NOMO-1 treated with dmso at 0.1 percent for 144 hours (cell line): ENCODE results near the gene RLN3.
"Not testable (repeated sequence)": the region's sequence is repeated elsewhere in the genome, so short reads cannot be mapped to it uniquely, and the experiment has no call there.

ENCODE experiments used
- DNase-seq: peaks from one replicate; lab custom pipeline; 2025; ENCODE audit not compliant: unreplicated experiment; lab: John Stamatoyannopoulos, UW

RLN3 gene

DNA sequence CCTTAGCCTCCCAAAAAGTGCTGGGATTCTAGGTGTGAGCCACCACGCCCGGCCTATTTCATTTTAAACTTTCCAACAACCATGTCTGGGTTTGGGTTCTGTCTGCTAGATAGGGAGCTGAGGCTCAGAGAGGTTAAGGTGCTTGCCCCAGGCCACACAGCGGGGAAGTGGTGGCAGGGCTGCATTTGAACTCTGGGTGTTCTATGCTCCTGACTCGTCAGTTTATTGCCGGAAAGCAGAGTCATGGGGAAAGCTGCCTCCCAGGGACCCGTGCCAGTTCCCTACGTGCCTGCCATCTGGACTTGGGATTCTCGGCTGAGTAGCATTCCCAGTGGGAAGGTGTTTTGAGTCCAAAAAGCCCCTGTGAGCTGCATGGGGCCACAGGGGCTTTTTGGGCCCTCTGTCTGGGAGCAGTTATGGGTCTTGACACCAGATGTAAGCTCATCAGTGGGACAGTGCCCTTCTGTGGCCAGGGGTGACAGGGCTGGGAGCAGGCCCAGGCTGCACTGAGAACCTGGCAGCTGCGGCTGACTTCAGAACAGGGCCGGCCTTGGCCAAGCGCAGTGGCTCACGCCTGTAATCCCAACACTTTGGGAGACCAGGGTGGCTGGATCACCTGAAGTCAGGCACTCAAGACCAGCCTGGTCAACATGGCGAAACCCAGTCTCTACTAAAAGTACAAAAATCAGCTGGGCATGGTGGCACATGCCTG is 32.8 kb upstream of the RLN3 start:
- no peak for DNase-seq

DNA sequence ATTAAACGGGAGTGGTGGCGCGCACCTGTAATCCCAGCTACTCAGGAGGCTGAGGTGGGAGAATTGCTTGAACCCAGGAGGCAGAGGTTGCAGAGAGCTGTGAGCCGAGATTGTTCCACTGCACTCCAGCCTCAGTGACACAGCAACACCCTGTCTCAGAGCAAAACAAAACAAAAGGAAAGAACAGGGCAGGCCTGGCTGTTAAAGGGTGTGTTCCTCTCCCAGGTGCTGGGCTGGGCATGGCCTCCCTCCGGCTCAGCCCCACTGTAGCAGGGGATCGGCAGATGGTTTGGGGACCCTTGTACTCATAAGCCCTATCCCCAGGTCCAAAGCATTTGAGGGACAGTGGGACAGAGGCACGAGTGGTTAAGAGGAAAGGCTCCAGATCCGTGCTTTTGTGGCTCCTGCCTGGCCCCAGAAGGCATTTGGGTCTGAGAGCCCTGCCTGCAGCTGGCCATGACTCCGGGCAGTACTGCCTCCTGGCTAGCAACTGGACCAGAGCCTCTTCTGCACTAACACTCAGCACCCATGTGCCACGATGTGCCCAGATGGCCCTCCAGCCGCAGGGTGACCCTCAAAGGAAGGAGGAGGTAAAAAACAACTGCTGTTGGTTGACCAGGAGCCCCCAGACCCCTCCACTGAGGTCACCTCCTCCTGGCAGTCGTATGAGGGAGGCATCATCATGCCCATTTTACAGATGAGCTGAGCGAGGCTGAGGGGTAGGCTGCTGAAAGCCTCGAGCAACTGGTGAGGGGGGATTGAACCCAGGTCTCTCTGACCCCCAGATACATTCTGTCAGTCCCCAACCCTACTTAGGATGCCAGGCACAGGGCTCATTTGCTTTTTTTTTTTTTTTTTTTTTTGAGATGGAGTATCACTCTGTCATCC is 31.8 kb upstream of the RLN3 start:
- no peak for DNase-seq

DNA sequence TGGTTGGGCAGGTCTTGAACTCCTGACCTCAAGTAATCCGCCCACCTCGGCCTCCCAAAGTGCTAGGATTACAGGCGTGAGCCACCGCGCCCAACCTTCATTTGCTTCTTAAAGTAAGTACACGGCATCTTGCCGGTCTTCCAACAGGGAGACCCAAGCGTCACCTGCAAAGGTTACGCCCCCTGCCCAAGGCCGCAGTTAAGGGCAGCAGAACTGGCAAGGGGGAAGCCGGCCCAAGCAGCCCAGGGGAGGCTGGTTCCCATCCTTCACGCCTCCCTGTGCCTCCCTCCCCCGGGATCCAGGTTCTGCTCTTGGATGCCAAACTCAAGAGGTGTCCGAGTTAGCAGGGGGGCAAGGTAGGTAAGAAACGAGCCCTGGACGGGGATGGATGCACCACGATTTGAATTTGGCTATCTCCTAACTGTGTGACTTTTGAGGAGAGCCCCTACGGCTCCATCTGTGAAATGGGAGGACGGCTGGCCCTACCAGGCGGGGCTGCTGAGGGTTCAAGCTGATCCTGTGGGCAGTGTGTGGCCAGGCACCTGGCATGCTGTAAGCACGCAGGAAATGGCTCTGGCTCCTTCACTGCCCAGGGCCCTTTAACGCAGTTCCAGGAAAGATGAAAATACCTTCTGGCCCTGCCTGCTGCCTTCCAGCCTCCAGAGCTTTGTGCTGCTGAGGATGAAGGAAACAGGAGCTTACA is 30.9 kb upstream of the RLN3 start:
- DNase-seq = no peak

DNA sequence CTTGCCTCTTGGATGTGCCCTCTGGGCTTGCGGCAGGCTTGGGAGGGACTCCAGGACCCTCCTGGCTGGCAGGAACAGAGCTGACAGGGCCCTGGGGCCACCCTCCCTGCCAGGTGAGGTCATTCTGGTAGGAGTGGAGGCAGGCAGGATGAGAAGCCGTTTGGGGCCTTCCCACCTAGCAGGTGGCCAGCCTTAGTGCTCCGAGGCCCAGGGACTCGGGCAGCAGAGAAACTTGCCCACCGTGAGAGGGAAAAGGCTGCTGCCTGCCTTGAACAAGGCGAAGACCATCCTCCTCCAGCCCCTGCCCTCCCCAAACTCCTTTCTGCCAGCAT is 30.4 kb upstream of the RLN3 start:
- DNase-seq = no peak

DNA sequence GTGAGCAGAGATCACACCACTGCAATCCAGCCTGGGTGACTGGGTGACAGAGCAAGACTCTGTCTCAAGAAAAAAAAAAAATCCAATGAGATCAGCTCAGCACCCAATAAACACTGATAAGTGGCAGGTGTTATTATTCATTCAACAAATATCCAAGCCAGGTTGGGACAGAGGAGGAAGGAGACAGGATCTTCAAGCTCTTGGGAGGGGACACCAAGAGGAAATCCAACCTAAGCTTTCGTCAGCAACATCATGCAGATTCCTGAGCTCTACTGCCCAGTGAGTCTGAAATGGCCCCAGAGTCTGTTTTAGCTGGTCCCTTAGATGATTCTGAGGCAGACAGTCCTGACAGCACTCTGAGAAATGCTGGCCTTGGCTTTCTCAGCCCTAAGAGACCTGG is 29.5 kb upstream of the RLN3 start:
- no peak for DNase-seq

DNA sequence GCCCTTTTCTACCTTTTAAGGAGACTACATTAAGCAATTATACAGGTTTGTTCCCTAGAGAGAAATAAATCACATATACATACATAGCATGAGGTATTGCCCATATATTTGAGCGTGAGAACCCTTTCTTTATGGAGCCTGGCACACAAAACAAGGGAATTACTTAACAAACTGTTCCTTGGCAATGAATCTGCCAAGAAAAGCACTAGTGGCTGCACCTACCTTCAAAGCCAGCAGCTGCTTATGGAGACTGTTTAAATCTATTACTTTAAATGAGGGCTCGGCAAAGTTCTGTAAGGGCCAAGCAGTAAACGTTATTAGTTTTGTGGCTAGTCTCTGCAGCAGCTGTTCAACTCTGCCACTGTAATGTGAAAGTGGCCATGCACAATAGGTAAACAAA is 28.9 kb upstream of the RLN3 start:
- DNase-seq = no peak

DNA sequence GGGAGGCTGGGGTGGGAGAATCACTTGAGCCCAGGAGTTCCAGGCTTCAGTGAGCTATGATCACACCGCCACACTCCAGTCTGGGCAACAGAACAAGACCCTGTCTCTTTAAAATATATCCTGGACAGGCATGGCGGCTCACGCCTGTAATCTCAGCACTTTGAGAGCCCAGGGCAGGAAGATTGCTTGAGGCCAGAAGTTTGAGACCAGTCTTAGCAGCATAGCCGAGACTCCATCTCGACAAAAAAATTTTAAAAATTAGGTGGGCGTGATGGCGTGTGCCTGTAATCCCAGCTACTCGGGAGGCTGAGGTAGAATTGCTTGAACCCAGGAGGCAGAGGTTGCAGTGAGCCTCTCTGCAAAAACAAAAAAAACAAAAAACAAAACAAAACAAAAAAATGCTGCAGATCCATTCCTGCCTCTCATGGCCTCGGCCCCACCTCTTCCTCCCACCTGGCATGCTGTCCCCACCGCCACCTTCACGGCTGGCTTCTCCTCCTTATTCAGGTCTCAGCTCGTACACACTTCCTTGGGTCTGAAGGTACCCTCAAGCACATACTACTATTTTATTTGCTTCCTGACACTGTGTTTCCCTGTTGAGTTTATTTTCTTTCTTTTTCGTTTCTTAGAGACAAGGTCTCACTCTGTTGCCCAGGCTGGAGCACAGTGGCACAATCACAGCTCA is 27.1 kb upstream of the RLN3 start:
- no peak for DNase-seq

DNA sequence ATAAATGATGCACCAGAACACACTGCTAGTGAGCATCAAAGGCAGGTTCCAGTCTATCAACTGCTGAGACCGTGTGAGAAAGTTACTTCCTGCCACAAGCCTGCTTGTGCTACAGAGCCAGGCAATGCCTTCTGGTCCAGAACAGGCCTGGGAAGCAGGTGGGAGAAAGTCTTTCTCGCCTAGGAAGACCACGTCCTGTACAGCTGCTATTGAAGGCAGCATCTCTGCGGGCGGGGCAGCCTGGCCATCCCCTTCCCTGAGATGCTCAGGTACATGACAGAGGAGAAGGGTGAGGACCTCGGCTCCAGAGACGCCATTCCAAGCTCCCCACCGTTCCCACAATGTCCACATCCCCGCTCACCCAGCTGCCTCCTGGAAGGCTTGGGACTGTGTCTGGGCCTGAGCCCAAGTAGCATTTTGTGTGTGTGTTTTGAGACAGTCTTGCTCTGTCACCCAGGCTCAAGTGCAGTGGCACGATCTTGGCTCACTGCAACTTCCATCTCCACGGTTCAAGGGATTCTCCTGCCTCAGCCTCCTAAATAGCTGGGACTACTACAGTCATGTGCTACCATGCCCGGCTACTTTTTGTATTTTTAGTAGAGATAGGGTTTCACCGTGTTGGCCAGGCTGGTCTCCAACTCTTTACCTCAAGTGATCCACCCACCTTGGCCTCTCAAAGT is 25.2 kb upstream of the RLN3 start:
- DNase-seq = no peak

DNA sequence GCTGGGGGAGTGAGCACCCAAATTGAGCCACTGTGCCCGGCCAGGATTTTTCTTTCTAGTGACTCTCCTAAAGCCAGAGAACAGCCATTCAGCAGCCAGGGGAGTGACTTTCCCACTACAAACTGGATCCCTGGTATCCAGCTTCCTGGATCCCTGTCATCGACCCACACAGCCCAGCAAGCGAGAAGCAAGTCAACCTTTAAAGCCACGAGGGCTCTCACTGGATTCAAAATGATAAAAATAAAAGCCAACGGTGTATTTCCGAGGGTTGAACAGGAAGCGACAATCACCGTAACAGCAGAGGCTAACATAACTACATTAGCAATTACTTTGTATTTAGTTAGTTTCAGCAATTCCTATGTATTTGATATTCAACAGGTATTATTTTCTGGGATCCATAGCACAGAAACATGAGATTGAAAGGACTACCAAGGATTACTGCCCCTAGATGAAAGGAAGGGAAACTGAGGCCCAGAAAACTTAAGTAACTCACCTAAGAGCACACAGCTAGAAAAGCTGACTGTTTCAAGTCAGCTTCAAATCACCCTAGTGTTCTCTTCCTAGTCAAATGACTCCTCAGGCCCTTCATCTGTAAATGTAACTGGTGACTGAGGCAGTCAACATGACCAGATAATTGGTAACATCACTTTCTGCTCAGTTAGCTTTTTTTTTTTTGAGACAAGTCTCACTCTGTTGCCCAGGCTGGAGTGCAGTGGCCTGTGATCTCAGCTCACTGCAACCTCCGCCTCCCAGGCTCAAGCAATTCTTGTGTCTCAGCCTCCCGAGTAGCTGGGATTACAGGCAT is 24.5 kb upstream of the RLN3 start:
- no peak for DNase-seq

DNA sequence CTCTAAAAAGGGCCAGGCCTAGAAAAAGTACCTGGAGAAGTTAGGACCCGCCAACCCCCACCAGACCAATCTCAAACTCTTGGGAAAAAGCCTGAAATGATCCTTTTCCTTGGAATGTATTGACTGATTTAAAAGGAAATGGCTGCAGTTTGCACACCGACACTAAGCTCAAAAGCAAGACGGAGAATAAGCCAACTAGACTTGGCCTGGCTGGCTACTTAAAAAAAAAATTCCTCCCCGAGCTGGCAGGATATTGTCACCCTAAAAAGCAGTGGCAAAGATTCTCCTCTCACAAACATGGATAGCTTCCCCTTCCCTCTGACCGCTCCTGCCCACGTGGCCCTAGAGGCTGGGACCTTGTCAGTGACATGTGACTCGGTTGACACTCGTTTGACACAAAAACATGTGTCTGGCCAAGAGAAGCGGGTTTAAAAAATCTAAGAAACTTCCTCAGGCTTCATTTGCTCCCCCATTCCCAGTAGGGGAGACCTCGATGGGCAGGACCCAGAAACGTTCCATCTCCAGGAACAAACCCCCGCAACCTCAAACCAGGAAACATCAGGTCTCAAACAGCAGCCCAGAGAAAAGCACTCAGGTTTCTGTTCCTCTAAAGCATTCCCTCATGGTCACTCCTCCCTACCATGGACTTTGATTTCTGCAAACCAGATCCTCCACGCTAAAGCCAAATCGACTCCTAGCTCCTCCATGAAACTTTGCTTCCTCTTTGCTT is 23.2 kb upstream of the RLN3 start:
- peak; percentile 70 for DNase-seq

DNA sequence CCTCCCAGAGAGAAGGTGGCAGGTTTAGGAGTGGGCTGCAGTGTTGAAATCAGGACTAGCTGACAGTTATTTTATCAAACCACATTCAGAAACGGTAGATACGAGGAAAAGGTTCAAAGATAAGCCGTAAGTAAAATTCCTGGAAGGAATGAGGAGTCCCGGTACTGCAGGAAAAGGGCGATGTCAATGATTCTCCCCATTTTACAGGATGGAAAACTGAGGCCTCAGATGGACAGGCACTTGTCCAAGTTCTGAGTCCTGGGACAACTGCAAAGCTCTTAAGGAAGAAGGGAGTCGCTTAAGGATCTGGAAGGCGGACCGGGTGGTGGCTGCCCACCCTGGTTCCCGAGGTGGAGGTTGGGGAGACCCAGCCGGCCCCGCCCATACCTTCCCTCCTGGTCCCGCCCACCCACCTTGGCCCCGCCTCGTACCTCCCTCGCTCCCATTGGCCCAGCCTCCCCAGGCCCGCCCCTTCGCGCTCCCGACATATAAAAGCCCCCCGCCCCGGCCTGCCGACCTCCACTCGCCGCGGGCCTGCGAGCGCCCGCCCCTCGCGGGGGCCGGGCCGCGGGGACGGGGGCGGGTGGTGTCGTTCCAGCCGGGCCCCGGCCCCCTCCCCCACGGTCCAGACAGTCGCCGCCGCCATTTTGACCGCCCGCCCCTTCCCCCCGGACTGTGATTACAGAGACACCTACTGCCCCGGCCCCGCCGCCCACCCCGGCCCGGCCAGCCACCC is 22.4 kb upstream of the RLN3 start:
- DNase-seq = peak; percentile 63

DNA sequence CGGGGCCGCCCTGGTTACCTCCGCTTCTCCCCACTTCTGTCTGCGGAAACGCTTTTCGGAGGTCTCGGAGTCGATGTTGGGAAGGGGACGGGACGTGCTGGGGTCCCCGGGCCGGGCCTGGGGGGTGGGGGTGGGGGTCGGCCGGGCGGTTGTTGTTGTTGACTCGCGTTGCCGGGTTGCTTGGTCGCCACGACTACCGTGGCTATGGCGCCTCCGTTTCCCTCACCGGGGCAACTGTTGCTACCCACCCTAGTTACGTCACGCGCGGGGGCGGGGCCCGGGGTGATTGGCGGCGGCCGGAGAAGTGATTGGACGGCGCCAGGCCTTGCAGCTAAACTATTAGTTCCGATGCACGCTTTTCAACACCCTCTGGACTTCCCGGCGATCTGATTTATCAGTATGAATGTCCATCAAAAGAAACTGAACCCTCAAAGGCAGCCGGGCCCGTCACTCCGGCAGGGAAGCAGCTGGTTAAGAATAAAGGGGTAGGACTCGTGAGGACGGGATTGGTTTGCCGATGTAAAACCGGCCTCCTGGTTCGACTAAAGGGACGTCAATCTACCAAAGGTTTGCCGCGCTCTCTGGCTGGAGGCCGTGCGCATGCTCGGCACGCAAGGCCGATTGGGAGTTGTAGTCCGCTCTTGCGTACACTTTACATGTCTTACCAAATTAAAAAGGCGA is 21.7 kb upstream of the RLN3 start, which contains the start of gene RFX1:
Gene RFX1, minus strand, starts transcription at position 236 of the 681 bp plus-strand sequence. CDS start 12,477 bp downstream, outside the sequence.
- DNase-seq = peak; percentile 99

DNA sequence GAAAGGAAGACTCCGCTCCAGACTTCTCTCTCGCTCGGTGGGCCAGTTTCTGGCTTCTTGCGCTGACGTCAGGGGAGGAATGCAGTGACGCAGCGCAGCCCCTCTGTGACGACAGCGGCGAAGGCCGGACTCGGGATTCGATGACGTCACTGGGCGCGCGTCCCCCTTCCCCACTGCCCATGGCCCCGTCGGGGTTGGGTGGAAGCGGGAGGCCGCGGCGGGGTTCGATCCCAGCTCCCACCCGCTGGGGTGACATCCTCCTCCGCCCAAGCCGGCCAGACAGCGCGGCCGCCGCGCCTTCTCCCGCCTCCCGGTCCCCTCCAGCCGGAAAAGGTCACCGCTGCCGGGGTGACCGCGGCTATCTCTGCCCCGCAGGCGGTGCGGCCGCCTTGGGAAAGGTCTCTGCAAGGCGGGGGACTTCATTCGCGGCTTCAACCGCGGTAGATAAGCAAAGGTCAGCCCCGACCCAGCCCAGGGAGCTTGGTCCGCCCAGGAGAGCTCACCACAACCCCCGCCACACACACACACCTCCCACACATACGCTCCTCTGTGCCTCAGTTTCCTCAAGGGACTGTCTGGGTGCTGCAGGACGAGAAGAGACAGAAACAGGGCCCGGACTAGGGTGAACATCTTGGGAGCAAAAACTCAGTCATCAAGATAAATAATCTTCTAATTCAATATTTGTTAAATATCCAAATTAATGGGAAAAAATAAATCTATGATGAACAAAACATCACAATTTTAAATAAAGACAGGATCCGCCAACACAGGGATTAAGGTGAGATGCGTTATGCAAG is 21.0 kb upstream of the RLN3 start:
- no peak for DNase-seq

DNA sequence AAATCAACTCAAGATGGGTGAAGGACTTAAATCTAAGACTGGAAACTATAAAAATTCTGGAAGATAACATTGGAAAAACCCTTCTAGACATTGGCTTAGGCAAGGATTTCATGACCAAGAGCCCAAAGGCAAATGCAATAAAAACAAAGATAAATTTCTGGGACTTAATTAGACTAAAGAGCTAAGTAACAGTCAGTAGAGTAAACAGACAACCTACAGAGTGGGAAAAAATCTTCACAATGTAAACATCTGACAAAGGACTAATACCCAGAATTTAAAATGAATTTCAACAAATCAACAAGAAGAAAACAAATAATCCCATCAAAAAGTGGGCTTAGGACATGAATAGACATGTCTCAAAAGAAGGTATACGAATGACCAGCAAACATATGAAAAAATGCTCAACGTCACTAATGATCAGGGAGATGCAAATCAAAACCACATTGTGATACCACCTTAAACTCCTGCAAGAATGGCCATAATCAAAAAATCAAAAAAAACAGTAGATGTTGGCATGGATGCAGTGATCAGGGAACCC is 15.5 kb upstream of the RLN3 start:
- no peak for DNase-seq

DNA sequence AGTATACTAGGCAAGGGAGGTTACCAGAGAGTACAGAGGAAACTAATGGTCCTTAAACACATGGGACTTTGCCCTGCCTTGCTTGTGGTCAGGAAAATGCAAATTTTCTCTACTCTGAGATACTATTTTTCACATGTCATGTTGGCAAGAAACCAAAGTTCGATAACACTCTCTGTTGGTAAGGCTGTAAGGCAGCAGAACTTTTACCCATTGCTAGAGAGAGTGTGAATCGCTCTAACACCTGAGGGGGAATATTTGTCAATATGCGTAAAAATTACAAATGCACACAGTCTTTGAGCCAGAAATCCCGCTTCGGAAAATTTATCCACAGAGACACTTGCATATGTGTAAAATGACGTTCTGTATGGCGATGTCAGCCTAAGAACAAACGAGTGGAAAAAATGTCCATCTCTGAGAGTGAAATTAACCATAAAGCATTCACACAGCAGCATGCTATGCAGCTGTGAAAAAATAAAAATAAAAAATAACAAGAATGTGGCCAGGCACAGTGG is 12.4 kb upstream of the RLN3 start:
- no peak for DNase-seq

DNA sequence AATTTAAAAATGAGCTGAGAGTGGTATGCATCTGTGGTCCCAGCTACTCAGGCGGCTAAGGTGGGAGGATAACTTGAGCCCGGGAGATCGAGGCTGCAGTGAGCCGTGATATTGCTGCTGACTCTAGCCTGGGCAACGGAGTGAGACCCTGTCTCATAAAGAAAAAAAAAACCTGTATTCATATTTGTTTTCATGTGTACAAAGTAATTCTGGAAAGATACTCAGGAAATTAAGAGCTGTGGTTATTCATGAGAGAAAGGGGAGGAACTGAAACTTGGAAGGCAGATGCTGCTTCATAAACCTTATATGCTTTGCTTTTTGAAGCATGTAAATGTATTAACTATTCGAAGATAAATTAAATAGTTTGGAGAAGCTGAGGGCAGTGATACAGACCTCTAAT is 8.8 kb upstream of the RLN3 start:
- DNase-seq = no peak

DNA sequence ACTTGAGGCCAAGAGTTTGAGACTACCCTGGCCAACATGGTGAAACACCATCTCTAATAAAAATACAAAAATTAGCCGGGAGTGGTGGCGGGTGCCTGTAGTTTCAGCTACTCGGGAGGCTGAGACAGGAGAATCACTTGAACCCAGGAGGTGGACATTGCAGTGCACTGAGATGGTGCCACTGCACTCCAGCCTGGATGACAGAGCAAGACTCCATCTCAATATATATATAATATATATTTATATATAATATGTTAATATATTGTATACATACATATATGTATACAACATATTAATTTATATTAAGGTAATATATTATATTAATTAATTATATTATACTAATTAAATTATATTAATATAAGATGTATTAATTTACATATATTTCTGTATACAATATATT is 8.2 kb upstream of the RLN3 start:
- not testable (repeated sequence) for DNase-seq
